WTC11 (cell line): ENCODE data around the gene RPTOR.

Experiments
- MAX ChIP-seq: sonication (generic); formaldehyde crosslinking; IDR thresholded peaks from 2 replicates; pipeline ENCODE4 v1.8.0; 2022; ENCODE audit warnings: mild to moderate bottlenecking, missing genetic modification reagents
- TCF7 ChIP-seq: sonication (generic); formaldehyde crosslinking; IDR thresholded peaks from 2 replicates; pipeline ENCODE4 v1.8.0; 2022; ENCODE audit warnings: mild to moderate bottlenecking, low read depth, missing genetic modification reagents, moderate library complexity
- TF ChIP-seq, protein P1 (sequence below): fragments of 200-600 bp; IDR thresholded peaks from 2 replicates; pipeline ENCODE4 v1.8.0; 2022; ENCODE audit warnings: antibody characterized with exemption
- TF ChIP-seq, protein P2 (sequence below): sonication (generic); formaldehyde crosslinking; IDR thresholded peaks from 2 replicates; pipeline ENCODE4 v1.8.0; 2022; ENCODE audit warnings: missing genetic modification reagents

GRCh38 chr17:80931421-80932265, 387.0 kb downstream of the RPTOR start:
- no peak for TF ChIP-seq TCF7
- TF ChIP-seq, protein P1, sequence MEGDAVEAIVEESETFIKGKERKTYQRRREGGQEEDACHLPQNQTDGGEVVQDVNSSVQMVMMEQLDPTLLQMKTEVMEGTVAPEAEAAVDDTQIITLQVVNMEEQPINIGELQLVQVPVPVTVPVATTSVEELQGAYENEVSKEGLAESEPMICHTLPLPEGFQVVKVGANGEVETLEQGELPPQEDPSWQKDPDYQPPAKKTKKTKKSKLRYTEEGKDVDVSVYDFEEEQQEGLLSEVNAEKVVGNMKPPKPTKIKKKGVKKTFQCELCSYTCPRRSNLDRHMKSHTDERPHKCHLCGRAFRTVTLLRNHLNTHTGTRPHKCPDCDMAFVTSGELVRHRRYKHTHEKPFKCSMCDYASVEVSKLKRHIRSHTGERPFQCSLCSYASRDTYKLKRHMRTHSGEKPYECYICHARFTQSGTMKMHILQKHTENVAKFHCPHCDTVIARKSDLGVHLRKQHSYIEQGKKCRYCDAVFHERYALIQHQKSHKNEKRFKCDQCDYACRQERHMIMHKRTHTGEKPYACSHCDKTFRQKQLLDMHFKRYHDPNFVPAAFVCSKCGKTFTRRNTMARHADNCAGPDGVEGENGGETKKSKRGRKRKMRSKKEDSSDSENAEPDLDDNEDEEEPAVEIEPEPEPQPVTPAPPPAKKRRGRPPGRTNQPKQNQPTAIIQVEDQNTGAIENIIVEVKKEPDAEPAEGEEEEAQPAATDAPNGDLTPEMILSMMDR, result no peak
- TF ChIP-seq MAX, result no peak
- TF ChIP-seq, protein P2, sequence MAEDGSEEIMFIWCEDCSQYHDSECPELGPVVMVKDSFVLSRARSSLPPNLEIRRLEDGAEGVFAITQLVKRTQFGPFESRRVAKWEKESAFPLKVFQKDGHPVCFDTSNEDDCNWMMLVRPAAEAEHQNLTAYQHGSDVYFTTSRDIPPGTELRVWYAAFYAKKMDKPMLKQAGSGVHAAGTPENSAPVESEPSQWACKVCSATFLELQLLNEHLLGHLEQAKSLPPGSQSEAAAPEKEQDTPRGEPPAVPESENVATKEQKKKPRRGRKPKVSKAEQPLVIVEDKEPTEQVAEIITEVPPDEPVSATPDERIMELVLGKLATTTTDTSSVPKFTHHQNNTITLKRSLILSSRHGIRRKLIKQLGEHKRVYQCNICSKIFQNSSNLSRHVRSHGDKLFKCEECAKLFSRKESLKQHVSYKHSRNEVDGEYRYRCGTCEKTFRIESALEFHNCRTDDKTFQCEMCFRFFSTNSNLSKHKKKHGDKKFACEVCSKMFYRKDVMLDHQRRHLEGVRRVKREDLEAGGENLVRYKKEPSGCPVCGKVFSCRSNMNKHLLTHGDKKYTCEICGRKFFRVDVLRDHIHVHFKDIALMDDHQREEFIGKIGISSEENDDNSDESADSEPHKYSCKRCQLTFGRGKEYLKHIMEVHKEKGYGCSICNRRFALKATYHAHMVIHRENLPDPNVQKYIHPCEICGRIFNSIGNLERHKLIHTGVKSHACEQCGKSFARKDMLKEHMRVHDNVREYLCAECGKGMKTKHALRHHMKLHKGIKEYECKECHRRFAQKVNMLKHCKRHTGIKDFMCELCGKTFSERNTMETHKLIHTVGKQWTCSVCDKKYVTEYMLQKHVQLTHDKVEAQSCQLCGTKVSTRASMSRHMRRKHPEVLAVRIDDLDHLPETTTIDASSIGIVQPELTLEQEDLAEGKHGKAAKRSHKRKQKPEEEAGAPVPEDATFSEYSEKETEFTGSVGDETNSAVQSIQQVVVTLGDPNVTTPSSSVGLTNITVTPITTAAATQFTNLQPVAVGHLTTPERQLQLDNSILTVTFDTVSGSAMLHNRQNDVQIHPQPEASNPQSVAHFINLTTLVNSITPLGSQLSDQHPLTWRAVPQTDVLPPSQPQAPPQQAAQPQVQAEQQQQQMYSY, result no peak
